Caco-2 (cell line): ENCODE data around the gene PAX5. TPM values are rescaled to one million over a fixed set of nuclear protein-coding genes. Genes with fewer than 3 reads are reported as not detected.

Experiments used
- BruUV-seq: library from RNA; stranded (reverse); fragments of 400-500 nt; replicated peaks from 2 replicates; lab custom pipeline; 2021; lab: Mats Ljungman, UMichigan
- CTCF ChIA-PET: fragments of 300-600 bp; sonication (Branson Sonifier 250); formaldehyde crosslinking; loops from one replicate; lab custom pipeline; 2022; ENCODE audit warnings: antibody characterized with exemption; lab: Charles Lee
- POLR2A ChIA-PET: fragments of 300-600 bp; sonication (Branson Sonifier 250); formaldehyde crosslinking; loops from one replicate; lab custom pipeline; 2022; ENCODE audit warnings: antibody characterized with exemption; lab: Charles Lee
- DNase-seq, 2 experiments: peaks; one replicate each; pipeline versions ENCODE4 v3.0.0 to v3.0.0-alpha.2; 2020 to 2022
- H3K27me3 ChIP-seq: replicated peaks from 2 replicates; pipeline ENCODE4 v1.6.0; 2011; ENCODE audit warnings: low read length; ENCODE audit not compliant: control insufficient read depth, insufficient read depth
- H3K36me3 ChIP-seq: 2 replicates; pipeline ENCODE4 v1.5.1; 2011; ENCODE audit warnings: low read length; ENCODE audit not compliant: control insufficient read depth, insufficient read depth
- H3K4me1 ChIP-seq: fragments of 250-450 bp; sonication (Bioruptor Pico); 2 replicates; pipeline ENCODE4 v1.5.1; 2020; ENCODE audit warnings: mild to moderate bottlenecking
- H3K4me3 ChIP-seq: 2 replicates; pipeline ENCODE4 v1.5.1; 2011; ENCODE audit warnings: low read depth, mild to moderate bottlenecking, control low read depth, low read length
- H3K9me3 ChIP-seq: fragments of 250-450 bp; sonication (Bioruptor Pico); 2 replicates; pipeline ENCODE4 v1.5.1; 2020; ENCODE audit warnings: mild to moderate bottlenecking, moderate library complexity
- H3K27ac Mint-ChIP-seq: one replicate; pipeline ENCODE4 v1.8.0; 2022; ENCODE audit warnings: mixed read lengths; ENCODE audit not compliant: unreplicated experiment
- H3K27me3 Mint-ChIP-seq: one replicate; pipeline ENCODE4 v1.8.0; 2022; ENCODE audit warnings: mixed read lengths; ENCODE audit not compliant: insufficient read depth, unreplicated experiment
- H3K36me3 Mint-ChIP-seq: one replicate; pipeline ENCODE4 v1.8.0; 2022; ENCODE audit warnings: mild to moderate bottlenecking, mixed read lengths; ENCODE audit not compliant: insufficient read depth, unreplicated experiment
- H3K4me1 Mint-ChIP-seq: one replicate; pipeline ENCODE4 v1.8.0; 2022; ENCODE audit warnings: low read depth, mixed read lengths; ENCODE audit not compliant: unreplicated experiment
- H3K4me3 Mint-ChIP-seq: one replicate; pipeline ENCODE4 v1.8.0; 2022; ENCODE audit warnings: mild to moderate bottlenecking, moderate library complexity, mixed read lengths; ENCODE audit not compliant: unreplicated experiment
- H3K9me3 Mint-ChIP-seq: one replicate; pipeline ENCODE4 v1.8.0; 2022; ENCODE audit warnings: mixed read lengths; ENCODE audit not compliant: unreplicated experiment
- intact Hi-C: fragments of 100-400 bp; cut with micrococcal nuclease; formaldehyde crosslinking; loops from one replicate; pipeline ENCODE4 v1.10.0; 2022; ENCODE audit not compliant: unreplicated experiment
- total RNA-seq: library from RNA; stranded (reverse); gene quantifications from 2 replicates; pipeline ENCODE4 v1.2.3, GENCODE V29; 2022
- TF ChIP-seq, protein P1 (sequence below), 2 experiments: fragments of 200-600 bp in 1 of 2; IDR thresholded peaks; 1 replicate in 1 of 2; 2 replicates in 1 of 2; pipeline versions ENCODE4 v1.5.1 to v1.8.0; 2011 to 2022; ENCODE audit warnings: antibody characterized with exemption in 1 of 2, control low read depth in 1 of 2, inconsistent platforms in 1 of 2, low read depth in 1 of 2, low read length in 1 of 2, mild to moderate bottlenecking in 1 of 2, moderate library complexity in 1 of 2; ENCODE audit not compliant: insufficient read depth in 1 of 2, severe bottlenecking in 1 of 2, unreplicated experiment in 1 of 2

Gene PAX5
- total RNA-seq, 1 experiment from 2014 or later = not detected

- no peaks in the 10 kb centered on the region for H3K36me3 Mint-ChIP-seq
- TF ChIP-seq, protein P1, sequence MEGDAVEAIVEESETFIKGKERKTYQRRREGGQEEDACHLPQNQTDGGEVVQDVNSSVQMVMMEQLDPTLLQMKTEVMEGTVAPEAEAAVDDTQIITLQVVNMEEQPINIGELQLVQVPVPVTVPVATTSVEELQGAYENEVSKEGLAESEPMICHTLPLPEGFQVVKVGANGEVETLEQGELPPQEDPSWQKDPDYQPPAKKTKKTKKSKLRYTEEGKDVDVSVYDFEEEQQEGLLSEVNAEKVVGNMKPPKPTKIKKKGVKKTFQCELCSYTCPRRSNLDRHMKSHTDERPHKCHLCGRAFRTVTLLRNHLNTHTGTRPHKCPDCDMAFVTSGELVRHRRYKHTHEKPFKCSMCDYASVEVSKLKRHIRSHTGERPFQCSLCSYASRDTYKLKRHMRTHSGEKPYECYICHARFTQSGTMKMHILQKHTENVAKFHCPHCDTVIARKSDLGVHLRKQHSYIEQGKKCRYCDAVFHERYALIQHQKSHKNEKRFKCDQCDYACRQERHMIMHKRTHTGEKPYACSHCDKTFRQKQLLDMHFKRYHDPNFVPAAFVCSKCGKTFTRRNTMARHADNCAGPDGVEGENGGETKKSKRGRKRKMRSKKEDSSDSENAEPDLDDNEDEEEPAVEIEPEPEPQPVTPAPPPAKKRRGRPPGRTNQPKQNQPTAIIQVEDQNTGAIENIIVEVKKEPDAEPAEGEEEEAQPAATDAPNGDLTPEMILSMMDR (IDR thresholded peaks at IDR 0.05; ENCODE audit: insufficient read depth in 1 of 2, low read depth in 1 of 2, low read length in 1 of 2, severe bottlenecking in 1 of 2, unreplicated experiment in 1 of 2) = no peak
- H3K27ac Mint-ChIP-seq = no peak overlapping the region
- BruUV-seq = no TSS peak
- peaks cover 4% of the 10 kb centered on the region for H3K27me3 Mint-ChIP-seq
- H3K4me3 Mint-ChIP-seq = no peak overlapping the region
- POLR2A ChIA-PET = no interaction called here
- no peaks in the 10 kb centered on the region for H3K4me1 Mint-ChIP-seq
- no peak for DNase-seq
- H3K4me1 ChIP-seq = no peaks in the 10 kb centered on the region
- no peaks in the 10 kb centered on the region for H3K36me3 ChIP-seq
- no peak overlapping the region for H3K4me3 ChIP-seq
- H3K9me3 Mint-ChIP-seq = no peaks in the 10 kb centered on the region
- H3K27me3 ChIP-seq = no peaks in the 10 kb centered on the region
- CTCF ChIA-PET = interaction anchor here (0.5 kb wide), 1 partner anchor 8 kb away, joined by 3 read pairs; no protein-coding TSS in a partner anchor
- intact Hi-C loops = loop anchor here (5.0 kb wide), 1 partner anchor 498 kb away; no protein-coding TSS in a partner anchor
- H3K9me3 ChIP-seq = no peaks in the 10 kb centered on the region
Observed at GRCh38 chr9:36914212-36914577, 119.9 kb downstream of the PAX5 start.

DNA sequence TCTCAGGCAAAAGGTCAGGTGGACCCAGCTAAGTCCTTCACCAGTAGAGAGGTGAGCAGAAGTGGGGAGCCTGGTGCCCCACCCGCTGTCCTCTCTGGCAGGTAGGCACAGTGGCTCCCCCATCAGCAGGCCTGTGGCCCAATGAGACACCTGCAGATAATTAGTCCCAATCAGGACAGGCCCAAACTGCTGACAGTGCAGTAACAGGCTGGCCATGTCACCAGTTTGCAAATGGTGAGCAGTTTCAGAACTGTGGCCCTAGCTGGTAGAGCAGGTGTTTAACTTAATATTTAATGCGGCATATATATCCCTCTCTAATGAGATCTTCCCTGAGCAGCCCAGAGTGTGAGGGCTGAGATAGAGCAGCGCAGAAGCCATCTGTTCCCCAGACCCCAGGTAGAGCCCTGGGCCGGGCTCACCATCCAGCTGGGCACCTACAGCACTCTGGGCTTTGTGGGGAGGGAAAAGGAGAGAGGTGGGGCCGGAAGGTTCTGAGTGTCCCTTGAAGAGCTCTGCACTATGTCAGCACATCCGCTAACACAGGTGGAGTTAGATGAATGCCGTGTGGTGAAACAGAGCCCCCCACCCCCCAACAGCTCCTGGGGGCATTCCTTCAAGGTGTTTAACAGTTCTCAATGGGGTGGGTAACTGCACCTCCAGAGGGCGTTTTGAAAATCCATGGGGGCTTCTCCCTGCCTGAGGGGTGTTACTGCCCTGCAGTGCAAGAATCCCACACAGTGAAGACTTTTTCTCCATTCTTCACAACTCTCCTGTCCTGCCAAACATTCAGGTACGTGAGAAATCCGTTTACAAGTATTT lies 120.5 kb downstream of the PAX5 start:
- no peaks in the 10 kb centered on the region for H3K4me1 ChIP-seq
- DNase-seq = no peak
- BruUV-seq = no TSS peak
- H3K36me3 ChIP-seq = no peaks in the 10 kb centered on the region
- H3K4me3 ChIP-seq = no peak overlapping the region
- Mint-ChIP-seq H3K27me3 (peaks cover 4% of the 10 kb centered on the region), H3K4me3 (no peak overlapping the region), H3K4me1 (no peaks in the 10 kb centered on the region), H3K27ac (no peak overlapping the region), H3K36me3 (no peaks in the 10 kb centered on the region), H3K9me3 (no peaks in the 10 kb centered on the region)
- intact Hi-C loops = loop anchor here (5.0 kb wide), 1 partner anchor 499 kb away; no protein-coding TSS in a partner anchor
- ChIA-PET POLR2A (no interaction called here), CTCF (interaction anchor here (0.5 kb wide), 2 partner anchors 9 to 436 kb away, joined by 3 read pairs; no protein-coding TSS in a partner anchor)
- TF ChIP-seq, protein P1 (IDR thresholded peaks at IDR 0.05; ENCODE audit: insufficient read depth in 1 of 2, low read depth in 1 of 2, low read length in 1 of 2, severe bottlenecking in 1 of 2, unreplicated experiment in 1 of 2) = peak; percentile 11 to 34
- H3K27me3 ChIP-seq = no peaks in the 10 kb centered on the region
- H3K9me3 ChIP-seq = no peaks in the 10 kb centered on the region

GRCh38 chr9:36912620-36913019 lies 121.4 kb downstream of the PAX5 start:
- BruUV-seq = no TSS peak
- peaks cover 8% of the 10 kb centered on the region for H3K27me3 Mint-ChIP-seq
- Histone ChIP-seq H3K9me3 (no peaks in the 10 kb centered on the region), H3K4me3 (no peak overlapping the region), H3K36me3 (no peaks in the 10 kb centered on the region), H3K4me1 (no peaks in the 10 kb centered on the region), H3K27me3 (no peaks in the 10 kb centered on the region)
- no peaks in the 10 kb centered on the region for H3K9me3 Mint-ChIP-seq
- H3K36me3 Mint-ChIP-seq = no peaks in the 10 kb centered on the region
- POLR2A ChIA-PET = no interaction called here
- DNase-seq = no peak
- TF ChIP-seq, protein P1 (IDR thresholded peaks at IDR 0.05; ENCODE audit: insufficient read depth in 1 of 2, low read depth in 1 of 2, low read length in 1 of 2, severe bottlenecking in 1 of 2, unreplicated experiment in 1 of 2) = no peak
- H3K27ac Mint-ChIP-seq = no peak overlapping the region
- no peak overlapping the region for H3K4me3 Mint-ChIP-seq
- CTCF ChIA-PET = no interaction called here
- no peaks in the 10 kb centered on the region for H3K4me1 Mint-ChIP-seq
- intact Hi-C loops = loop anchor here (5.0 kb wide), 1 partner anchor 500 kb away; no protein-coding TSS in a partner anchor
